CD8-positive, alpha-beta memory T cell (primary cell): ENCODE measurements around the gene MMP23B. TPM values are rescaled to one million over a fixed set of nuclear protein-coding genes. Genes with fewer than 3 reads are reported as not detected.
"Not testable (repeated sequence)": the region's sequence is repeated elsewhere in the genome, so short reads cannot be mapped to it uniquely, and the experiment has no call there.

Source experiments
- CTCF ChIA-PET: fragments of 350-600 bp; sonication (Branson Sonifier 250); formaldehyde crosslinking; loops from one replicate; lab custom pipeline; 2021; ENCODE audit warnings: antibody characterized with exemption; lab: Charles Lee
- POLR2A ChIA-PET: fragments of 350-600 bp; sonication (Branson Sonifier 250); formaldehyde crosslinking; loops from one replicate; lab custom pipeline; 2021; ENCODE audit warnings: antibody characterized with exemption; lab: Charles Lee
- DNase-seq, 5 donors: peaks; one replicate each; pipeline versions ENCODE4 v3.0.0 to v3.0.0-alpha.2; 2020 to 2022; ENCODE audit warnings: mixed read lengths in 1 of 5
- H3K27ac ChIP-seq: one replicate; pipeline ENCODE4 v1.7.0; 2013; ENCODE audit warnings: low read depth, mild to moderate bottlenecking, low read length, moderate library complexity
- H3K27me3 ChIP-seq: 2 replicates; pipeline ENCODE4 v1.7.0; 2013; ENCODE audit warnings: low read length, mild to moderate bottlenecking; ENCODE audit not compliant: insufficient read depth, poor library complexity, severe bottlenecking
- H3K36me3 ChIP-seq: 2 replicates; pipeline ENCODE4 v1.7.0; 2013; ENCODE audit warnings: mild to moderate bottlenecking, low read length, moderate library complexity; ENCODE audit not compliant: insufficient read depth
- H3K4me1 ChIP-seq: 2 replicates; pipeline ENCODE4 v1.7.0; 2013; ENCODE audit warnings: mild to moderate bottlenecking, low read length, moderate library complexity; ENCODE audit not compliant: insufficient read depth
- H3K4me3 ChIP-seq: 2 replicates; pipeline ENCODE4 v1.7.0; 2013; ENCODE audit warnings: mild to moderate bottlenecking, low read length
- H3K9me3 ChIP-seq: 2 replicates; pipeline ENCODE4 v1.7.0; 2013; ENCODE audit warnings: mild to moderate bottlenecking, low read length
- H3K27ac Mint-ChIP-seq, 8 donors: one replicate each; pipeline ENCODE4 v1.8.0; 2020 to 2021; ENCODE audit warnings: mixed read lengths in 8 of 8, mild to moderate bottlenecking in 6 of 8, inconsistent platforms in 3 of 8, moderate library complexity in 3 of 8
- H3K27me3 Mint-ChIP-seq, 2 donors: one replicate each; pipeline ENCODE4 v1.8.0; 2020 to 2021; ENCODE audit warnings: mixed read lengths in 2 of 2, mild to moderate bottlenecking in 1 of 2, moderate library complexity in 1 of 2
- H3K36me3 Mint-ChIP-seq, 3 donors: one replicate each; pipeline ENCODE4 v1.8.0; 2020 to 2021; ENCODE audit warnings: mixed read lengths in 3 of 3, inconsistent platforms in 1 of 3, mild to moderate bottlenecking in 1 of 3
- H3K4me1 Mint-ChIP-seq, 3 donors: one replicate each; pipeline ENCODE4 v1.8.0; 2020 to 2021; ENCODE audit warnings: mixed read lengths in 3 of 3, inconsistent platforms in 1 of 3, mild to moderate bottlenecking in 1 of 3
- H3K4me3 Mint-ChIP-seq, 7 donors: one replicate each; pipeline ENCODE4 v1.8.0; 2020 to 2021; ENCODE audit warnings: mixed read lengths in 7 of 7, mild to moderate bottlenecking in 6 of 7, moderate library complexity in 4 of 7, inconsistent platforms in 2 of 7
- H3K9me3 Mint-ChIP-seq, 5 donors: one replicate each; pipeline ENCODE4 v1.8.0; 2020 to 2022; ENCODE audit warnings: mixed read lengths in 5 of 5, mild to moderate bottlenecking in 3 of 5, moderate library complexity in 2 of 5, inconsistent platforms in 1 of 5
- polyA plus RNA-seq: library from polyadenylated mRNA; unstranded; fragments of 300-500 nt; fragmentation: Illumina TruSeq; gene quantifications from one replicate; pipeline ENCODE4 v1.2.3, GENCODE V29; 2021
- total RNA-seq, 2 experiments: library from RNA; stranded (reverse); gene quantifications; one replicate each; pipeline ENCODE4 v1.2.3, GENCODE V29; 2021

Gene MMP23B
- total and polyA plus RNA-seq, 3 experiments from 2014 or later: 2.1 to 3.4 (median 2.9) TPM

- Histone ChIP-seq H3K4me1 (peaks cover 5% of the 10 kb centered on the region), H3K27me3 (no peaks in the 10 kb centered on the region), H3K9me3 (no peaks in the 10 kb centered on the region), H3K36me3 (no peaks in the 10 kb centered on the region), H3K4me3 (peak overlapping the region; percentile 26), H3K27ac (peak overlapping the region; percentile 24)
- H3K4me1 Mint-ChIP-seq: peaks cover 4 to 10% (median 8%) of the 10 kb centered on the region in 3 donors
- peaks cover 0 to 2% (median 0%) of the 10 kb centered on the region in 5 donors for H3K9me3 Mint-ChIP-seq
- peak; percentile 27 to 74 (median 44) for DNase-seq
- peaks cover 0 to 2% (median 0%) of the 10 kb centered on the region in 3 donors for H3K36me3 Mint-ChIP-seq
- ChIA-PET CTCF (interaction anchor here (0.8 to 3.9 kb wide), 4 partner anchors 17 to 277 kb away, joined by 3 to 29 read pairs (median 8); partner anchors contain the start of gene MIB2), POLR2A (interaction anchor here (0.5 to 3.7 kb wide), 6 partner anchors 16 to 266 kb away, joined by 3 to 101 read pairs (median 6); partner anchors contain the start of genes AURKAIP1, CCNL2 and MIB2)
- peak overlapping the region in 7 of 8 donors; percentile 43 to 91 (median 84) for H3K27ac Mint-ChIP-seq
- peak overlapping the region; percentile 58 to 89 (median 80) for H3K4me3 Mint-ChIP-seq
- H3K27me3 Mint-ChIP-seq: peaks cover 0 to 2% of the 10 kb centered on the region in 2 donors
Observed at GRCh38 chr1:1630965-1631781, 800 bp upstream of the MMP23B start.

GRCh38 chr1:1633409-1633808 is 1.4 kb downstream of the MMP23B start:
- peaks cover 0 to 15% (median 0%) of the 10 kb centered on the region in 3 donors for H3K36me3 Mint-ChIP-seq
- POLR2A ChIA-PET: not testable (repeated sequence)

GRCh38 chr1:1634613-1635012 is 2.6 kb downstream of the MMP23B start:
- H3K4me3 Mint-ChIP-seq, H3K27me3 Mint-ChIP-seq, H3K27ac Mint-ChIP-seq, H3K27ac ChIP-seq, H3K9me3 ChIP-seq, POLR2A ChIA-PET, CTCF ChIA-PET, H3K4me1 Mint-ChIP-seq, H3K36me3 ChIP-seq, H3K9me3 Mint-ChIP-seq, H3K4me3 ChIP-seq, H3K4me1 ChIP-seq, H3K27me3 ChIP-seq: not testable (repeated sequence)
- H3K36me3 Mint-ChIP-seq: peaks cover 0 to 19% (median 0%) of the 10 kb centered on the region in 3 donors
- peak in 1 of 5 donors; percentile 43 for DNase-seq

More at GRCh38 chr1:1633409-1633808, 1.4 kb downstream of the MMP23B start:
- H3K4me1 ChIP-seq, H3K27ac ChIP-seq, H3K4me3 Mint-ChIP-seq, H3K36me3 ChIP-seq, DNase-seq, CTCF ChIA-PET, H3K9me3 Mint-ChIP-seq, H3K9me3 ChIP-seq, H3K27me3 ChIP-seq, H3K27ac Mint-ChIP-seq, H3K4me3 ChIP-seq, H3K27me3 Mint-ChIP-seq: not testable (repeated sequence)
- H3K4me1 Mint-ChIP-seq: peaks cover 4 to 10% (median 8%) of the 10 kb centered on the region in 3 donors

GRCh38 chr1:1636621-1637478 is 4.9 kb downstream of the MMP23B start:
- H3K4me1 ChIP-seq, H3K4me3 ChIP-seq, H3K4me1 Mint-ChIP-seq, H3K9me3 ChIP-seq, H3K27me3 Mint-ChIP-seq, CTCF ChIA-PET, H3K27me3 ChIP-seq, H3K9me3 Mint-ChIP-seq, H3K36me3 ChIP-seq, POLR2A ChIA-PET, H3K27ac ChIP-seq: not testable (repeated sequence)
- peaks cover 0 to 20% (median 0%) of the 10 kb centered on the region in 3 donors for H3K36me3 Mint-ChIP-seq
- H3K27ac Mint-ChIP-seq: peak overlapping the region in 1 of 8 donors; percentile 10
- peak overlapping the region in 1 of 7 donors; percentile 70 for H3K4me3 Mint-ChIP-seq
- DNase-seq: peak in 1 of 5 donors; percentile 42

- POLR2A ChIA-PET, H3K27ac ChIP-seq, H3K27ac Mint-ChIP-seq, H3K27me3 Mint-ChIP-seq, H3K9me3 Mint-ChIP-seq, H3K4me1 Mint-ChIP-seq, H3K36me3 ChIP-seq, H3K4me3 ChIP-seq, H3K4me1 ChIP-seq, H3K9me3 ChIP-seq, H3K27me3 ChIP-seq, H3K4me3 Mint-ChIP-seq, DNase-seq, CTCF ChIA-PET: not testable (repeated sequence)
- H3K36me3 Mint-ChIP-seq: peaks cover 0 to 20% (median 0%) of the 10 kb centered on the region in 3 donors
Observed at GRCh38 chr1:1637479-1637875, 5.5 kb downstream of the MMP23B start.

- H3K4me3 ChIP-seq, H3K9me3 Mint-ChIP-seq, H3K27ac ChIP-seq, H3K4me1 Mint-ChIP-seq, DNase-seq, H3K27me3 Mint-ChIP-seq, H3K27ac Mint-ChIP-seq, H3K9me3 ChIP-seq, H3K27me3 ChIP-seq, H3K4me1 ChIP-seq, H3K4me3 Mint-ChIP-seq, CTCF ChIA-PET, POLR2A ChIA-PET, H3K36me3 ChIP-seq: not testable (repeated sequence)
- peaks cover 0 to 22% (median 0%) of the 10 kb centered on the region in 3 donors for H3K36me3 Mint-ChIP-seq
Observed at GRCh38 chr1:1638528-1638927, 6.6 kb downstream of the MMP23B start.

- H3K4me3 ChIP-seq, H3K27me3 ChIP-seq, H3K4me3 Mint-ChIP-seq, H3K27me3 Mint-ChIP-seq, POLR2A ChIA-PET, H3K9me3 Mint-ChIP-seq, H3K27ac Mint-ChIP-seq, H3K36me3 ChIP-seq, DNase-seq, H3K4me1 ChIP-seq, H3K4me1 Mint-ChIP-seq, CTCF ChIA-PET, H3K27ac ChIP-seq, H3K9me3 ChIP-seq: not testable (repeated sequence)
- H3K36me3 Mint-ChIP-seq: peaks cover 0 to 22% (median 0%) of the 10 kb centered on the region in 3 donors
Observed at GRCh38 chr1:1639368-1639767, 7.4 kb downstream of the MMP23B start.

GRCh38 chr1:1640081-1640480 is 8.1 kb downstream of the MMP23B start:
- H3K4me1 ChIP-seq, H3K36me3 ChIP-seq, H3K4me3 Mint-ChIP-seq, H3K27me3 ChIP-seq, H3K27ac Mint-ChIP-seq, CTCF ChIA-PET, H3K9me3 Mint-ChIP-seq, POLR2A ChIA-PET, H3K4me3 ChIP-seq, H3K4me1 Mint-ChIP-seq, H3K27me3 Mint-ChIP-seq, DNase-seq, H3K9me3 ChIP-seq, H3K27ac ChIP-seq: not testable (repeated sequence)
- peaks cover 0 to 22% (median 0%) of the 10 kb centered on the region in 3 donors for H3K36me3 Mint-ChIP-seq
